ENCODE results near the gene COL6A5.
"Not testable (repeated sequence)": the region's sequence is repeated elsewhere in the genome, so short reads cannot be mapped to it uniquely, and the experiment has no call there.

- TF ChIP-seq NFIC (IDR thresholded peaks at IDR 0.05; ENCODE audit: borderline replicate concordance); SMC3 (IDR thresholded peaks at IDR 0.05; ENCODE audit: low read depth, low read length); CTCF (IDR thresholded peaks at IDR 0.05): not testable (repeated sequence)
Measured at GRCh38 chr3:130408253-130408652, 62.8 kb downstream of the COL6A5 start.

All from SK-N-SH (cell line).